Stimulated activated CD4-positive, alpha-beta T cell treated with anti-CD3 and anti-CD28 coated beads, Interleukin-12 subunit alpha, Interleukin-12 subunit beta, amount 100 ng/mL, for 48 hours (primary cell): ENCODE data around the gene NOP10.

Source experiments
- DNase-seq, 3 donors: peaks; one replicate each; pipeline ENCODE4 v3.0.0-alpha.2; 2020; ENCODE audit warnings: low read depth in 2 of 3, low spot score in 1 of 3

NOP10 gene

GRCh38 chr15:34332553-34333120 is 10.3 kb downstream of the NOP10 start:
- no peak for DNase-seq

GRCh38 chr15:34331809-34332208 is 11.1 kb downstream of the NOP10 start:
- no peak for DNase-seq

GRCh38 chr15:34330279-34330678 is 12.7 kb downstream of the NOP10 start:
- no peak for DNase-seq

GRCh38 chr15:34329006-34329405 is 13.9 kb downstream of the NOP10 start:
- DNase-seq, result no peak

GRCh38 chr15:34327906-34328305 is 15.0 kb downstream of the NOP10 start:
- DNase-seq, result no peak

- no peak for DNase-seq
These were observed 17.6 kb downstream of the NOP10 start for GRCh38 chr15:34325368-34325767.

GRCh38 chr15:34324933-34325332 is 18.0 kb downstream of the NOP10 start:
- DNase-seq, result no peak

- DNase-seq, result no peak
These were observed 19.7 kb downstream of the NOP10 start for GRCh38 chr15:34323217-34323616.

GRCh38 chr15:34318277-34319079 is 24.5 kb downstream of the NOP10 start:
- no peak for DNase-seq

- DNase-seq, result no peak
These were observed 28.1 kb downstream of the NOP10 start for GRCh38 chr15:34314491-34315490.

- no peak for DNase-seq
These were observed 31.4 kb downstream of the NOP10 start for GRCh38 chr15:34311563-34311962.

GRCh38 chr15:34304613-34305012 is 38.3 kb downstream of the NOP10 start:
- DNase-seq, result no peak

- DNase-seq, result no peak
These were observed 41.9 kb downstream of the NOP10 start for GRCh38 chr15:34301058-34301457.

GRCh38 chr15:34297059-34297458 is 45.9 kb downstream of the NOP10 start:
- DNase-seq, result no peak

- DNase-seq, result no peak
These were observed 50.3 kb downstream of the NOP10 start for GRCh38 chr15:34292621-34293020.
